ENCODE results near the gene SLX4IP. TPM values are rescaled to one million over a fixed set of nuclear protein-coding genes. Genes with fewer than 3 reads are reported as not detected.

The SLX4IP gene
- total and polyA plus RNA-seq, 2 donors (not counting 3 experiments of a cell fraction or from before 2014, with no cell fraction given), result 1.9 to 4.5 TPM

DNA sequence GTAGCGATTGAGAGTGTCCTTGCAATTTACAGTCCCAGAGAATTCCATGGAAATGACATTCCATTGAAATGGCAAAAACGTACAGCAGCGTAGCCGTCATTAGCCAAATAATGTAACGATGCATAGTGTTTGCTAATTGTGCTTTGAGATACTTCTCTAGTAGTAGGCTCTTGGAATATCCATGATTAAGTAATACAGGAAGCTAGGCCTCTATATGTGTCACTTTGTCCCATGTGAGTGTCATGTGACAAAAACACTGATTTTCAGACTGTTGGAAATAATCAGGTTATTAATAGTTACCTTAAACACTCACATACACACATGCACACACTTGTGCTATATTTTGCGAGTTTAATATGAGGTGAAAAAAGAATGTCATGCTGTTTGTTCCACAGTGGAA lies 35.2 kb downstream of the SLX4IP start:
- Histone ChIP-seq H3K4me1 (ENCODE audit: control insufficient read depth, extremely low read depth, insufficient read depth, low read length) (peaks cover 40% of the 10 kb centered on the region), H2AFZ (ENCODE audit: low read depth, low read length) (no peak overlapping the region), H3K4me2 (ENCODE audit: insufficient read depth, low read length) (no peak overlapping the region), H3K9me3 (replicated peaks; ENCODE audit: control insufficient read depth, insufficient read depth, low read length) (no peaks in the 10 kb centered on the region), H3K27ac (ENCODE audit: insufficient read depth, low read depth, low read length) (peak overlapping the region; percentile 9), H3K27me3 (ENCODE audit: control insufficient read depth in 2 of 2, insufficient read depth in 2 of 2, low read length in 2 of 2) (no peaks in the 10 kb centered on the region), H3K9ac (replicated peaks; ENCODE audit: extremely low read depth, insufficient read depth, low read length) (no peak overlapping the region), H3K36me3 (ENCODE audit: control insufficient read depth in 2 of 2, extremely low read depth in 1 of 2, insufficient read depth in 2 of 2, low read length in 2 of 2) (no peaks in the 10 kb centered on the region), H3K79me2 (ENCODE audit: control insufficient read depth, insufficient read depth, low read length) (no peaks in the 10 kb centered on the region), H4K20me1 (replicated peaks; ENCODE audit: control insufficient read depth, extremely low read depth, insufficient read depth, low read length) (no peaks in the 10 kb centered on the region), H3K9me1 (replicated peaks; ENCODE audit: control insufficient read depth, extremely low read depth, insufficient read depth, low read length) (no peaks in the 10 kb centered on the region), H3K4me3 (replicated peaks in 1 of 3; ENCODE audit: insufficient read depth in 1 of 3, low read depth in 1 of 3, low read length in 3 of 3) (no peak overlapping the region)
- BruUV-seq (replicated peaks), result no TSS peak
- intact Hi-C loops (cut with micrococcal nuclease) (no loop called here), dilution Hi-C loops (cut with MboI; ENCODE audit: extremely low pct_ligation_motif_present, low sequenced_read_pairs) (no loop called here)
- no peak for TF ChIP-seq EZH2 (IDR thresholded peaks at IDR 0.05; ENCODE audit: borderline replicate concordance, low read depth, low read length, severe bottlenecking)
- TF ChIP-seq, protein P1, sequence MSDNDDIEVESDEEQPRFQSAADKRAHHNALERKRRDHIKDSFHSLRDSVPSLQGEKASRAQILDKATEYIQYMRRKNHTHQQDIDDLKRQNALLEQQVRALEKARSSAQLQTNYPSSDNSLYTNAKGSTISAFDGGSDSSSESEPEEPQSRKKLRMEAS (IDR thresholded peaks at IDR 0.05; ENCODE audit: insufficient read depth, insufficient read length), result no peak
- no peak for TF ChIP-seq POLR2A (IDR thresholded peaks at IDR 0.05; ENCODE audit: low read depth, low read length)
- TF ChIP-seq JUN (IDR thresholded peaks at IDR 0.05; ENCODE audit: borderline replicate concordance, insufficient read depth, insufficient read length, low read depth), result no peak
- no peak for TF ChIP-seq POLR2AphosphoS5 (IDR thresholded peaks at IDR 0.05; ENCODE audit: insufficient read depth, low read depth, low read length)
- TF ChIP-seq, protein P2, sequence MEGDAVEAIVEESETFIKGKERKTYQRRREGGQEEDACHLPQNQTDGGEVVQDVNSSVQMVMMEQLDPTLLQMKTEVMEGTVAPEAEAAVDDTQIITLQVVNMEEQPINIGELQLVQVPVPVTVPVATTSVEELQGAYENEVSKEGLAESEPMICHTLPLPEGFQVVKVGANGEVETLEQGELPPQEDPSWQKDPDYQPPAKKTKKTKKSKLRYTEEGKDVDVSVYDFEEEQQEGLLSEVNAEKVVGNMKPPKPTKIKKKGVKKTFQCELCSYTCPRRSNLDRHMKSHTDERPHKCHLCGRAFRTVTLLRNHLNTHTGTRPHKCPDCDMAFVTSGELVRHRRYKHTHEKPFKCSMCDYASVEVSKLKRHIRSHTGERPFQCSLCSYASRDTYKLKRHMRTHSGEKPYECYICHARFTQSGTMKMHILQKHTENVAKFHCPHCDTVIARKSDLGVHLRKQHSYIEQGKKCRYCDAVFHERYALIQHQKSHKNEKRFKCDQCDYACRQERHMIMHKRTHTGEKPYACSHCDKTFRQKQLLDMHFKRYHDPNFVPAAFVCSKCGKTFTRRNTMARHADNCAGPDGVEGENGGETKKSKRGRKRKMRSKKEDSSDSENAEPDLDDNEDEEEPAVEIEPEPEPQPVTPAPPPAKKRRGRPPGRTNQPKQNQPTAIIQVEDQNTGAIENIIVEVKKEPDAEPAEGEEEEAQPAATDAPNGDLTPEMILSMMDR (IDR thresholded peaks at IDR 0.05; ENCODE audit: extremely low read depth in 1 of 2, insufficient read depth in 1 of 2, low read depth in 1 of 2, low read length in 2 of 2), result no peak
- no peak for TF ChIP-seq GATA2 (IDR thresholded peaks at IDR 0.05; ENCODE audit: insufficient read depth, insufficient read length, low read depth, low read length)
- TF ChIP-seq FOS (IDR thresholded peaks at IDR 0.05; ENCODE audit: borderline replicate concordance, insufficient read depth, low read length), result no peak
- no peak for TF ChIP-seq MYC (IDR thresholded peaks at IDR 0.05; ENCODE audit: low read depth, low read length)
- no peak for FAIRE-seq
- CTCF ChIA-PET, result interaction anchor here (0.7 to 2.4 kb wide), 4 partner anchors 11 to 201 kb away, joined by 3 to 12 read pairs (median 5); no protein-coding TSS in a partner anchor
- POLR2A ChIA-PET, result no interaction called here
- no peak for DNase-seq (ENCODE audit: low read depth, low spot score)
